K562 (cell line): Measurements from ENCODE around the gene TIMP2. TPM values are rescaled to one million over a fixed set of nuclear protein-coding genes. Genes with fewer than 3 reads are reported as not detected.

ENCODE experiments used
- ATAC-seq: fragments of 200-7000 bp; cut with Tn5 transposase; 3 replicates; pipeline ENCODE4 v1.9.1; 2020; ENCODE audit warnings: moderate library complexity
- BruUV-seq: library from RNA; stranded (reverse); fragments of 400-500 nt; replicated peaks from 2 replicates; lab custom pipeline; 2021; lab: Mats Ljungman, UMichigan
- CTCF ChIA-PET: fragments of 300-600 bp; formaldehyde crosslinking; extraction: SDS; loops from one replicate; lab custom pipeline; 2021; ENCODE audit warnings: low intra/inter-chr PET ratio; lab: Yijun Ruan, JAX
- POLR2A ChIA-PET: fragments of 300-600, 350-650 bp; sonication (Branson Sonifier 250); formaldehyde crosslinking; extraction: SDS; loops from one replicate; lab custom pipeline; 2021; ENCODE audit warnings: antibody characterized with exemption, inconsistent platforms; lab: Yijun Ruan, JAX
- DNase-seq, 4 experiments: peaks; one replicate each; pipeline versions ENCODE4 v3.0.0 to v3.0.0-alpha.2; 2011 to 2018; ENCODE audit warnings: low spot score in 3 of 4, mixed read lengths in 3 of 4; ENCODE audit errors: extremely low read depth in 1 of 4
- FAIRE-seq: peaks from 2 replicates; lab custom pipeline; 2011; peaks lifted over from hg19 to GRCh38; lab: Jason Lieb, UNC
- H2AFZ ChIP-seq: 2 replicates; pipeline ENCODE4 v1.6.0; 2011; ENCODE audit warnings: low read depth, low read length, control low read depth, inconsistent platforms
- H3K27ac ChIP-seq: fragments of 200-600 bp; 3 replicates; pipeline ENCODE4 v1.8.0; 2011; ENCODE audit warnings: low read depth, mild to moderate bottlenecking, control low read depth, inconsistent platforms, low read length, moderate library complexity, mixed read lengths; ENCODE audit errors: extremely low read depth
- H3K27me3 ChIP-seq, 2 experiments: fragments of 300-600 bp in 1 of 2; 2 replicates in 1 of 2; 3 replicates in 1 of 2; pipeline versions ENCODE4 v1.6.0 to v1.8.0; 2011; ENCODE audit warnings: inconsistent platforms in 2 of 2, low read length in 2 of 2, mild to moderate bottlenecking in 1 of 2, mixed read lengths in 1 of 2, moderate library complexity in 1 of 2; ENCODE audit not compliant: control insufficient read depth in 2 of 2, insufficient read depth in 2 of 2
- H3K36me3 ChIP-seq: fragments of 300-600 bp; 3 replicates; pipeline ENCODE4 v1.8.0; 2011; ENCODE audit warnings: mild to moderate bottlenecking, low read length, inconsistent platforms; ENCODE audit not compliant: control insufficient read depth, insufficient read depth
- H3K4me1 ChIP-seq, 2 experiments: fragments of 200-600 bp in 1 of 2; replicated peaks in 1 of 2; 2 replicates in 1 of 2; 3 replicates in 1 of 2; pipeline versions ENCODE4 v1.5.1 to v1.8.0; 2011; ENCODE audit warnings: inconsistent platforms in 2 of 2, low read length in 2 of 2, mild to moderate bottlenecking in 1 of 2, mixed read lengths in 1 of 2, moderate library complexity in 1 of 2; ENCODE audit not compliant: control insufficient read depth in 2 of 2, insufficient read depth in 2 of 2
- H3K4me2 ChIP-seq: 2 replicates; pipeline ENCODE4 v1.6.1; 2011; ENCODE audit warnings: low read length, control low read depth, inconsistent platforms, mixed read lengths; ENCODE audit not compliant: insufficient read depth
- H3K4me3 ChIP-seq: fragments of 200-600 bp; sonication (generic), shearing (Covaris generic); 2 replicates; pipeline ENCODE4 v1.5.1; 2016; ENCODE audit warnings: control low read depth, inconsistent platforms
- H3K79me2 ChIP-seq: fragments of 200-600 bp; 3 replicates; pipeline ENCODE4 v1.8.0; 2011; ENCODE audit warnings: low read length, inconsistent platforms; ENCODE audit not compliant: control insufficient read depth, insufficient read depth
- H3K9ac ChIP-seq, 2 experiments: 2 replicates each; pipeline versions ENCODE4 v1.6.0 to v1.6.1; 2011; ENCODE audit warnings: low read depth in 2 of 2, low read length in 2 of 2, control low read depth in 1 of 2, inconsistent platforms in 1 of 2, mild to moderate bottlenecking in 1 of 2, mixed read lengths in 1 of 2; ENCODE audit not compliant: insufficient read depth in 1 of 2
- H3K9me1 ChIP-seq: one replicate; pipeline ENCODE4 v1.6.0; 2011; ENCODE audit warnings: inconsistent platforms, mild to moderate bottlenecking, low read length, moderate library complexity; ENCODE audit not compliant: control insufficient read depth, insufficient read depth
- H3K9me3 ChIP-seq: replicated peaks from 2 replicates; pipeline ENCODE4 v1.5.1; 2011; ENCODE audit warnings: low read depth, low read length, inconsistent platforms; ENCODE audit not compliant: control insufficient read depth, insufficient read depth
- H4K20me1 ChIP-seq: replicated peaks from 2 replicates; pipeline ENCODE4 v1.6.1; 2011; ENCODE audit warnings: low read length, inconsistent platforms, mixed read lengths; ENCODE audit not compliant: control insufficient read depth, insufficient read depth
- CBX8 ChIP-seq: fragments of 200-600 bp; sonication (generic); IDR thresholded peaks from 2 replicates; pipeline ENCODE4 v1.6.1; 2012; ENCODE audit warnings: borderline replicate concordance, mixed run types, low read depth, mild to moderate bottlenecking, moderate library complexity, mixed read lengths, low read length, control low read depth, inconsistent platforms; ENCODE audit not compliant: poor library complexity, severe bottlenecking; ENCODE audit errors: extremely low read depth
- KHSRP ChIP-seq: fragments of 450-650 bp; IDR thresholded peaks from 2 replicates; pipeline ENCODE4 v1.6.1; 2017
- SNAPC5 ChIP-seq: fragments of 250-450 bp; sonication (Bioruptor Pico); IDR thresholded peaks from 2 replicates; pipeline ENCODE4 v1.8.0; 2021; ENCODE audit warnings: moderate library complexity, mild to moderate bottlenecking, inconsistent platforms
- WGBS: fragments of 100-300 bp; shearing (Covaris generic); methylation state at CpG from one replicate; pipeline ENCODE4 v1.1.6; 2016; ENCODE audit warnings: low coverage, mixed read lengths; ENCODE audit not compliant: insufficient coverage; ENCODE audit errors: missing lambda C conversion rate; 5-methylcytosine and 5-hydroxymethylcytosine counted together
- in situ Hi-C: fragments of 300-500 bp; cut with MboI; formaldehyde crosslinking; loops from 4 replicates; pipeline ENCODE4 v1.15.0; 2018; ENCODE audit warnings: inconsistent platforms, mixed read lengths
- intact Hi-C: fragments of 100-400 bp; cut with micrococcal nuclease; formaldehyde crosslinking; loops from 2 replicates; pipeline ENCODE4 v1.14.2; 2022
- polyA plus RNA-seq, 8 experiments: library from polyadenylated mRNA; depleted of rRNA in 4 of 8; stranded (reverse) in 5 of 8; unstranded in 3 of 8; fragments of >200 nt; fragmentation: Nextera tagmentation in 2 of 8; fragmentation: Illumina TruSeq in 1 of 8; extraction: Ambion mirVana in 2 of 8; extraction: Trizol in 1 of 8; gene quantifications; 2 replicates each; pipeline versions ENCODE4 v1.2.1 to v1.2.3, GENCODE V29; 2011 to 2014; ENCODE audit warnings: inconsistent platforms in 1 of 8, missing spikeins in 1 of 8
- total RNA-seq, 7 experiments: library from RNA; depleted of rRNA in 6 of 7; stranded (reverse); fragments of >200 nt in 6 of 7; fragmentation: Illumina TruSeq in 2 of 7; extraction: Trizol in 2 of 7; gene quantifications; 2 replicates each; pipeline versions ENCODE4 v1.2.1 to v1.2.3, GENCODE V29; 2011 to 2021; ENCODE audit warnings: low replicate concordance in 1 of 7

Gene TIMP2
- total and polyA plus RNA-seq, 9 of the 15 experiments (the other 6 are each of a cell fraction or from before 2014, with no cell fraction given): 0.55 TPM; not detected in 8

GRCh38 chr17:78889531-78889930, 35.7 kb downstream of the TIMP2 start:
- H3K27ac ChIP-seq: no peak overlapping the region
- intact Hi-C loops: no loop called here
- 2% methylated on average over 8 of the region's 8 CpGs for WGBS

GRCh38 chr17:78888941-78889518, 36.2 kb downstream of the TIMP2 start:
- ChIA-PET CTCF (no interaction called here), POLR2A (interaction anchor here (1.1 kb wide), 1 partner anchor 22 kb away, joined by 4 read pairs; no protein-coding TSS in a partner anchor)
- in situ Hi-C loops: no loop called here
- BruUV-seq: no TSS peak
- intact Hi-C loops: no loop called here
- peak; percentile 24 for TF ChIP-seq CBX8
- TF ChIP-seq SNAPC5 (CRISPR knock-in tag): no peak
- no peak overlapping the region for H2AFZ ChIP-seq
- H3K4me1 ChIP-seq: peaks cover 1 to 11% of the 10 kb centered on the region in 2 experiments; a peak in 3 of 5 replicates
- H3K9me1 ChIP-seq: peaks cover 1% of the 10 kb centered on the region
- no peak overlapping the region for H3K4me2 ChIP-seq
- H4K20me1 ChIP-seq: peaks cover 14% of the 10 kb centered on the region
- under 1% methylated on average over 10 of the region's 10 CpGs for WGBS
- no peaks in the 10 kb centered on the region; the same call in 1 of the 2 replicates for H3K9me3 ChIP-seq
- H3K4me3 ChIP-seq: no peak overlapping the region
- no peaks in the 10 kb centered on the region for H3K79me2 ChIP-seq
- no peaks in the 10 kb centered on the region for H3K36me3 ChIP-seq
- H3K27ac ChIP-seq: no peak overlapping the region
- H3K9ac ChIP-seq: no peak overlapping the region
- ATAC-seq: no peak
- no peak for DNase-seq
- no peak for FAIRE-seq
- peaks cover 47 to 90% of the 10 kb centered on the region in 2 experiments for H3K27me3 ChIP-seq

More at GRCh38 chr17:78889531-78889930, 35.7 kb downstream of the TIMP2 start:
- H3K27me3 ChIP-seq: peaks cover 43 to 87% of the 10 kb centered on the region in 2 experiments
- H3K9me3 ChIP-seq: no peaks in the 10 kb centered on the region; the same call in 1 of the 2 replicates
- H3K4me1 ChIP-seq: peaks cover 0 to 6% of the 10 kb centered on the region in 2 experiments; a peak in 2 of 5 replicates
- no peak overlapping the region for H3K4me2 ChIP-seq
- no peak overlapping the region for H3K9ac ChIP-seq
- ATAC-seq (no peak), DNase-seq (no peak), FAIRE-seq (no peak)
- in situ Hi-C loops: no loop called here
- TF ChIP-seq KHSRP: no peak
- H2AFZ ChIP-seq: no peak overlapping the region
- H4K20me1 ChIP-seq: peaks cover 14% of the 10 kb centered on the region
- no TSS peak for BruUV-seq
- no peak overlapping the region for H3K4me3 ChIP-seq
- H3K36me3 ChIP-seq: no peaks in the 10 kb centered on the region
- CTCF ChIA-PET: no interaction called here
- H3K9me1 ChIP-seq: no peaks in the 10 kb centered on the region
- H3K79me2 ChIP-seq: no peaks in the 10 kb centered on the region
- POLR2A ChIA-PET: interaction anchor here (1.1 kb wide), 1 partner anchor 21 kb away, joined by 4 read pairs; no protein-coding TSS in a partner anchor
